ENCODE data around the gene KIF21B. TPM values are rescaled to one million over a fixed set of nuclear protein-coding genes. Genes with fewer than 3 reads are reported as not detected.

KIF21B gene
- total RNA-seq, 1 experiment from 2014 or later = 4.7 TPM

DNA sequence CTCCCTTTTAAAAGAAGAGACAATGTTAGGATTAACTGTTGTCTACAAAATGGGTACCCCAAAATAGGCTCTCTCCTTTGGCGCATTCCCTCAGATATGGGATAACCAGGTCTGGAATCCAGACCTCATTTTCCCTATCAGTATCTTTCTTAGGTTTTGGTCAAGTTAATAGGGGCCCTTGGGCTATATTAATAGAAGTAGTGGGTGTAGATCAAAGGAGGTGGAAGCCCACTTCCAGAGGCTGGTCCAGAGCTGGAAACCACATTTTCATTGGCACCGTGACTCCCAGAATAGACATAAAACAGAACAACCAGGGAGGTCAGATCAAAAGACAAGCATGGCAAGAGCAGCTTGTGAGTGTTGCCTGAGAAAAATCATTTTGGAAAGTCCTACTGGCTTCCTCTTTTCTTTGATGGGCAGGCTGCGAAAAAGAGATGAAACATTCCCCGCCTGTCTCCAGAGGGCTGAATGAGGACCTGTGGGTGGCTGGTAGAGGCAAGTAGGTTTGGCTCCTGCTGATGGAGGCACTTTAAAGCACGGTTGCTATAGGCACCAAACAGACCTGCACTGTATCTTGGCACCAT, 25.8 kb upstream of the KIF21B start:
- DNase-seq (ENCODE audit: low spot score) = no peak
- in situ Hi-C loops (cut with HindIII; ENCODE audit: low sequenced_read_pairs) = loop anchor here (10.0 kb wide), 1 partner anchor 65 kb away; no protein-coding TSS in a partner anchor

DNA sequence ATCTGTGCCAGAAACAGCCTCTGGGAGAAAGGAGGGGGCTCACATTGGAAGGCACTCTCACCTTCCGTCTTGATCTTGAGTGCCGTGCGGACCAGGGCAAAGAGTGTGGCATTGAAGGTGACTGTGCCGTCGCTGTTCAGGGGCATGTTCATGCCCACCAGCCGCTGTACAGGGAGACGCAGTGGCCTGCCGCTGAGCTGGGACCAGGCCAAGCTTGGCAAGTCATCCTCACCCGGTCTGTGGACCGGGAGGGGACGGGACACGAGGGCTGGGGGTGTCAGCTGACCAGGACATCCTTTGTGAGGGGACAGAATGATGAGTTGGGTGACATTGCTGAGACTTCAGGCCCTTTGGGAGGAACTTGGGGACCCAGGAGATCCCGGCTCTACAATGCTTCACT, 25.0 kb upstream of the KIF21B start:
- in situ Hi-C loops (cut with HindIII; ENCODE audit: low sequenced_read_pairs) = loop anchor here (10.0 kb wide), 1 partner anchor 64 kb away; no protein-coding TSS in a partner anchor
- DNase-seq (ENCODE audit: low spot score) = no peak

DNA sequence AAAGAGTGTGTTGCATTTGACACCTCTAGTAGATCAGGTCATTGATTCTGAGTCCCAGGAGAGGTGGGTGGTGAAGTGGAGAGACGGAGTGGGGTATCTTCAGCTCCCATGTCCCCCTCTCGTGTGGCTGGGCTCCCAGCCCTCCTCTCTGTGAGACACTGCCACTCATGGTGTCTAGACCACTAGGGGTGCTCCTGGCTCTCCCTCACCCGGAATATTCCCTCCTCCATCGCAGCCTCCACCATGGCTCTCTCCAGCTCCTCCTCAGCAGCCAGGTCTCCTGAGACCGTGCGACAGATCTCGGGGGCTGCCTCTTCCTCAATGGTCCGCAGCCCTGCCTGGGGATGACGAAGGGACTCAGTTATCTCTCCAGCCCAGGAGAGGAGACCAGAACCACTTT, 20.6 kb upstream of the KIF21B start:
- DNase-seq (ENCODE audit: low spot score) = no peak
- in situ Hi-C loops (cut with HindIII; ENCODE audit: low sequenced_read_pairs) = loop anchor here (10.0 kb wide), 1 partner anchor 59 kb away; no protein-coding TSS in a partner anchor

DNA sequence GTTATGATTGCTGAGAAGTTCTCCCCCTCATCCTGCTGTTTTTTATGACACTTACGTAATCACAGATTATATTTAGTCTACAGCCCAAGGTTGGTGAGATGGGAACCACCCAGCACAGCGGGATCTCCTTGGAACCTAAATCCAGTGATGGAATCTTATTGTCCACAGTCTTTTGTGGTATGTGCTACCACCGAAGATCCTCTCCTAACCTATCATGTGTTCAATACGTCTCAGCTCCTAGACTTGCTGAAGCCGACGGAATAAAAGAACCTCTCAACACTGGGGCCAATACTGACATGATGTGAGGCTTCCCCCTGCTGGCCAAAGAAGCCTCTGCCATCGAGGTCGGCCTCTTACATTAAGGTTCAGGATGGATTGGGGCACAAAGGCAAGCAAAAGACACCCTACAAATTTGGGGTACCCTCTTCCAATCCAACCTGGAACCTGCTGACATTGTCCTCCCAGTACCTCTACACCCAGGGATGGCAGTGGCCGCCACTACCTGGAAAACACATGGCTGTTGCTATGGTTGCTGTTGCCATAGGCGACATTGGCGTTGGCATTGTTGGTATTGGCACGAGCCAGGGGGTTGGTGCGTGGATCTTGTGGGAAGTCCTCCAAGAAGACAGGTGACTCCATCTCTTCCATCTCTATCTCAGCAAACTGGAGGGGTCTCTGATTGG, 19.4 kb upstream of the KIF21B start:
- in situ Hi-C loops (cut with HindIII; ENCODE audit: low sequenced_read_pairs) = loop anchor here (10.0 kb wide), 1 partner anchor 58 kb away; no protein-coding TSS in a partner anchor
- peak; percentile 59 for DNase-seq (ENCODE audit: low spot score)

DNA sequence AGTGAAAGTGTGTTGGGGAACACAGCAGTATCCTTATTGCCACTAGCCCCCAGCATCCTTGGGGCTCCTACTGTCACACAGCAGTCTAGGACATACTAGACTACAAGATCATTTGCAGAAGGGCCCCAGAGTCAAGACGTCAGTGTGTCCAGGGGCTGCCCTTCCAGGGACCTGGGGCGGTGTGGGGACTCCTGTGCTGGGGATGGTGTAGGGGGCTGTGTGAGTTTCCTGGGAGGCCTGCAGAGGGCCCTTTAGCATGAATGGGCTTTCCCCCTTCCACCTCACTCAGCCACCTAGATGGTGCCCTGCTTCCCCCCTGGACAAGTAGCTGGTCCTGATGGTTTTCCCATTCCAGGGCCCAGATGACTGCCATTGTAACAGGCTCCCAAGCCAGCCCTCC, 17.5 kb upstream of the KIF21B start:
- no peak for DNase-seq (ENCODE audit: low spot score)
- in situ Hi-C loops (cut with HindIII; ENCODE audit: low sequenced_read_pairs) = loop anchor here (10.0 kb wide), 1 partner anchor 56 kb away; no protein-coding TSS in a partner anchor

DNA sequence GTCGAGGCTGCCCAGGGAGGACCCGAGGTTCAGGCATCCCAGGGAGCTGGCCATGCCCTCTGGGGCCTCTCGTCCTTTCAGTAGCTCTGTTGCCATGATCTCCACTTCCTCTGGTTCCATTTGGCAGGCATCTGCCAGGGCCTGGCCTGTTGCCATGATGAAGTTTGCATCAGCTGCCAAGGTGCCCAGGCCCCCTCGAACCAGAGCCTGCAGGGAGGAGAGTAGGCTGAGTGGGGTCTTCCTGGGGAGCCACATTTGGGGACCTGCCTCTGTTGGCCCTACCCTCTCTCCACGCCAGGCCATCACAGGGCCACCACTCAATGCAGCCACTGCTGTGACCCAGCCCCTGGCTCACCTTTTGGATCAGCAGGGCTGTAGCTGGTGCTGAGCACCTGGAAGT, 16.4 kb upstream of the KIF21B start:
- no peak for DNase-seq (ENCODE audit: low spot score)
- in situ Hi-C loops (cut with HindIII; ENCODE audit: low sequenced_read_pairs) = loop anchor here (10.0 kb wide), 1 partner anchor 55 kb away; no protein-coding TSS in a partner anchor

DNA sequence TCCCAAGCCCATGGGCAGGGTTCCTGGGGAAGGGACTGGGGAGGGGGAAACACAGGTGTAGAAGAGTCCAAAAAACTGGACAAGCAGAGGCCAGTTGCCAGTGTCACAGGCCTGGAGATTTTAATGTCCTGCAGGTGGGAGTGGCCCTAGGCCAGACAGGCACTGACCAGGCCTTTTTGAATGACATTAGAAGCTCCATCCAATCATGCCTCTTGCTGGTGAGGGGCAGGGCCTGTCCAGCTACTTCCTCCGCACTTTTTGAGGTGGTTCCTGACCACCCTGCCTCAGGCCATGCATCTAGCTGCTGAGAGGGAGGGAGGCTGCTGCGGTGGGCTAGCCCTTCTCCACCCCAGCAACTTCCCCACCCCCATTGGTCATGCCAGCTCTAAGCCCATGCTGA, 15.9 kb upstream of the KIF21B start:
- in situ Hi-C loops (cut with HindIII; ENCODE audit: low sequenced_read_pairs) = no loop called here
- DNase-seq (ENCODE audit: low spot score) = no peak

DNA sequence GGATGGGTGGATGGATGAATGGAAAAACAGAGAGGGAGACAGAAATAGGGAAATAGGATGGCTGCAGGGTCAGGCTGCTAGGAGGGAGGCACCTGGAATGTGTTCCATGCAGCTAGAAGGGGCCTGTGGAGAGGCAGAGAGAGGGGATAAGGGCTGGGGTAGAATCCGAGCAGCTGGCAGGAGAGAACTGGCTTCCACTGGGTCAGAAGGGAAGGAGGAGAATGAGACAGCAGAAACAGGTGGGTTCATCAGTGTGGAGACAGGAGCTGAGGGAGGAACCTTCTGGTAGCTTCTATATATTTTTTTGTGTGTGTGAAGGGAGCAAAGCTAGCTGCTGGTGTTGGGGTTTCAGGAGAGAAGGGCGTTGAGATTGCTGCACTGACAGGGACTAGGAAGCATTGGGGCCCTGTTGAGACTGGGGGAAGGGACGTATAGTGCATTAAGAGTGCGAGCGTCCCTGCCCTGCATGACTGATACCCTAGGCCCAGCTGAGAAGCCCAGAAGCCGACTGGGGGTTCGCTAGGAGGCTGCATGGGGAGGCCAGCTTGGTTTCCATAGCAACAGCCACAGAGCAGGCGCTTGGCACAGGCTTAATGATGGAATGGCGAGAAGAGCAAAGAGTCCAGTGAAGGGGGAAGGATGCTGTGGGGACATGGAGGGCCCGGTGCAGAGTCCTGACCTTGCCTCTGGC, 14.8 kb upstream of the KIF21B start:
- DNase-seq (ENCODE audit: low spot score) = no peak
- in situ Hi-C loops (cut with HindIII; ENCODE audit: low sequenced_read_pairs) = no loop called here

DNA sequence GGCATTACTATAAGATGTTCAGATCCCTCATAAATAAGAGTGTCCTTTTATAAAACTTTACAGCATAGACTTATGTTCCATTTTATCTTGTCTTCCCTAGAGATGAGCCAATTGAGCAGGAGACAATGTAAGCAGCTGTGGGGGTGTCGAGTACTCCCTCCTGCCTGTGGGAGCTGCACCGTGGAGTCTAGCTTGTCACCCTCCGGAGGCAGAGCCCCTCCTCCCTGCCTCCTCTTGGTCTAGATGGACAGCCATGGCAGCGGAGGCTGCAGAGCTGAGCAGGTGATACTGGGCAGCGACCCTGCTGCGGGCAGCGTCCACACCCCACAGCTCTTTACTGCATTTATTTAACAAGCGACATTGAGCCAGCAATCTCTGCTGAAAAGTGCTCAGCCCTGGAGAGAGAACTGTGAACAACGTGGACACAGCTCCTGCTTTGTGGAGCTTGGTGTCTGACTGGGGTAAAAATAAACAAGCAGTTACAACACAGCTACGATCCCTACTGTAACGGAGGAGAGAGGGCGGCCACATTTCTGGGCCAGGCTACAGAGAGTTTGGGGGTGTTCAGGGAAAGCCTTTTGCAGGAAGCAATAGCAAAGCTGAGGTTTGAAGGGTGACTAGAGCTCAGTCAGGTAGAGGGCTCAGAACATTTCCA, 12.8 kb upstream of the KIF21B start:
- in situ Hi-C loops (cut with HindIII; ENCODE audit: low sequenced_read_pairs) = no loop called here
- no peak for DNase-seq (ENCODE audit: low spot score)

DNA sequence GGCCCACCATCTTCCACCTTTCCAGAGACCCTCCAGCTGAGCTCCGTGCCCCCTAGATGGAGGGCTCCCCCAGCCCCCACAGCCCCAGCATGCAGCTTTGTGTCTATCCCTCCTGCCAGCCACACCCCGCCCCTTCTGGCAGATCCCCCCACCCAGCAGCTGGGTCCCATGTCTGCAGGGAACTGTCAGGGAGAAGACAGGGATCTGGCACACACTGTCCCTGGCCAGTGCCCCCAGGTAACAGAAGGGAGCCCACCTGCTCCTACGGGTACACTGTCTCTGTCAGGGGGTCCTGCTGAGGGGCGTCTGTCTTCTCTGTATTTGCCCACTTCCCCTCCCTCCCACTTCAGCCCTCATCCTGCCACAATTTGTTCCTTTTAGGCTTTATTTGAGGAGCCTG, 11.2 kb upstream of the KIF21B start:
- DNase-seq (ENCODE audit: low spot score) = no peak
- in situ Hi-C loops (cut with HindIII; ENCODE audit: low sequenced_read_pairs) = no loop called here

DNA sequence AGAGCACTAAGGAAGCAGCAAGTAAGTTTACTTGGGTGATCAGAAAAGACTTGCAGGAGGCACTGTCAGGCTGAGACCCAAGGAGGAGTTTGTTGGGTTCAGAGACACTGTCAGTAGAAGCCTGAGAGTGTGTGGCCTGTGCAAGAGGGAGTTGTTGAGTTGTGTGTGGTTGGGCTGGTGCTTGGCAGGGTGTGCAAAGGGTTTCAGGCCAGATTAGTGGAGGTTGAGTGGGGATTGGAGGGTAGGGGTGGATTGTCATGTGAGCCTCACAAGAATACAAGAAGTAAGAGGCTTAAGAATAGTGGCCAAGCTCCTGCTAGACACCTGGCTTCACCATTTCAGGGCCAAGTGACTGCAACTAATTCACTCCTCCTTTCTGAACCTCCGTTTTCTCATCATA, 8.9 kb upstream of the KIF21B start:
- DNase-seq (ENCODE audit: low spot score) = no peak
- in situ Hi-C loops (cut with HindIII; ENCODE audit: low sequenced_read_pairs) = no loop called here

DNA sequence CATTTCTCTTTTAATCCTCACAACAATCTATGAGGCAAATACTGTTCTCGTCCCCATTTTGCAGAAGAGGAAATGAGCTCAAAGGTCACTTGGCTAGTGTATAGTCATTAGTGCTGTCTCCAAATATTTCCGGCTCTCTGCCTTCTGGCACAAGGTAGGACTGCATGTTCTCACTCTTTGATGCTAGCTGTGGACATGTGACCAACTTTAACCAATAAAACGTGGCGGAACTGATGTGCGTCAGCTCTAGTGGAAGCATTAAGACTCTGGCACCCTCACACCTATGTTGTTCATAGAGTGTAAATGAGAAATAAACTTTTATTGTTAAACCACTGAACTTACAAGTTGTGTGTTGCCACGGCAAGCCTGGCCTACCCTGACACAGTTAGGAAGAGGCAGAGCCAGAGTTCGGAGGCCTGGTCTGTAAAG, 5.0 kb upstream of the KIF21B start:
- in situ Hi-C loops (cut with HindIII; ENCODE audit: low sequenced_read_pairs) = no loop called here
- peak; percentile 14 for DNase-seq (ENCODE audit: low spot score)

DNA sequence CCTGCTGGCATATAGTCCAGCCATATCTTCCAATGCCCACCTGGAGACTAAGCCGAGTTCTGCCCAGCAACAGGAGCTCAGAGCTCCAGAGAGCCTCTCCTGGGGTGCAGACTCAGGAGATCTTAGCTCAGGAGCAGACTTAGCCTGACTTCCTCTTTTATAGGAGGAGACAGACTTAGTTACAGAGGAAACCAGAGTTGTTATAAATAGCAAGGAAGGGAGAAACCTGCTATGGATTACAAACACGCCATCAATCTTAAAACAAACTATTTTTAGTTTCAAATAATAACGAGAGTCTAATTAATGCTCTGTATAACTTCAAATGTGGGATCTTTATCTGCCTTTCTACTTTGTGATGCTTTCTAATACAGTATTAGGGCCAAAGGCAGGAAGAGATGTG, 3.3 kb upstream of the KIF21B start:
- in situ Hi-C loops (cut with HindIII; ENCODE audit: low sequenced_read_pairs) = no loop called here

DNA sequence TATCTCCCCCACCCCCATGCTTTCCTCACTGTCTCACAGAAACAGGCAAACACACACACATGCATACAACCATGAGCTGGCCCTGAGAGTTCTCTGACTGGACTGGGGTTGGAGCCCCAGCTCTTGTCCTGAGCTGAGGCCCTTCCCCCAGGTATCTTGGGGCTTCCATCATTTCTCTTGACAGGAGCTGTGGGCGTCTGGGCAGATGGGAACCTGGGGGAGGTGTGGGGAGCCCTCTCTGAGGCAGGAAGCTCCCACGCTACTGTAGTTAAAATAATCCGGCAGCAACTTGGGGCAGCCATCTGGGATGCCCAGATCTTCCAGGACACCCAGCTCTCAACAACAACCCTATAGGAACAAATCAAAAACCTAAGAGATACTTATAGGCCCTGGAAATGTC, 2.7 kb upstream of the KIF21B start:
- DNase-seq (ENCODE audit: low spot score) = no peak
- in situ Hi-C loops (cut with HindIII; ENCODE audit: low sequenced_read_pairs) = no loop called here

More for the DNA sequence above, 3.3 kb upstream of the KIF21B start:
- DNase-seq (ENCODE audit: low spot score) = no peak

DNA sequence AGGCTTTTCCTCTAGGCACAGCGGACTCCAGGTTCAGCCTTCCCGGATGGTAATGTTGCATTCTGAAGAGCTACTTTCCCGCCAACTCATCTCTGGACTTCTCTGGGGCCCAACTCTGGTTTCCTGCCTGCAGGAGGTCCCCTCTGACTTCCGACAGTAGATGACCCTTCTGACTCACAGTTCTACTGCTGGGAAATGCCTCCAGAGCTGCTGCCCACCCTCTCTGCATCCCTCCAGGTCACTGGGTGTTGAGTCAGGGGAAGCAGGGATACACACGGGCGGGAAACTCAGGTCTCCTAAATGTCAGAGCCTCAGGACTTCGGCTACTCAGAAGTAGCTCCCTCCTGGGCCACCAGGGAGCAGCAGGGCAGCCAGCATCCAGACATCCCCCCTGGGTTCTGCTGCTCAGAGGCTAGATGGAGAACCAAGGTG, 2.1 kb upstream of the KIF21B start:
- DNase-seq (ENCODE audit: low spot score) = no peak
- in situ Hi-C loops (cut with HindIII; ENCODE audit: low sequenced_read_pairs) = no loop called here

DNA sequence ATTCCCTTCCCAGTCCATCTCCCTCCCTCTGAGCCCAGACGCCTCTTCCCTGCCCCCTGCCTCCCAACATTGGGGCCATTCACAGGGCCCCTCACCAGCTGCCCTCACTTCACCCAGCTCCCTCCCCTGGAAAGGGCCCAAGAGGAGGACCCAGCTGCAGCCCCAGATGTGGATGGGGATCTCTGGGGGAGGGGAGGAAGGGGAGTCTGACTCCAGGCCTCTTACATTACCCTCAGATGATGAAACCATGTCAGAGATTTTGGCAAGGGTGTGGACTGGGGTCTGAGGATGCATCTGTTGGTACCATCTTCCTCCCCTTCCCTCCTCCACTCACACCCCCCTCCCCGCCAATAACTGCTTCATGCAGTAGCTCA, 1.1 kb upstream of the KIF21B start:
- no peak for DNase-seq (ENCODE audit: low spot score)
- in situ Hi-C loops (cut with HindIII; ENCODE audit: low sequenced_read_pairs) = loop anchor here (5.0 kb wide), 1 partner anchor 57 kb away; no protein-coding TSS in a partner anchor

DNA sequence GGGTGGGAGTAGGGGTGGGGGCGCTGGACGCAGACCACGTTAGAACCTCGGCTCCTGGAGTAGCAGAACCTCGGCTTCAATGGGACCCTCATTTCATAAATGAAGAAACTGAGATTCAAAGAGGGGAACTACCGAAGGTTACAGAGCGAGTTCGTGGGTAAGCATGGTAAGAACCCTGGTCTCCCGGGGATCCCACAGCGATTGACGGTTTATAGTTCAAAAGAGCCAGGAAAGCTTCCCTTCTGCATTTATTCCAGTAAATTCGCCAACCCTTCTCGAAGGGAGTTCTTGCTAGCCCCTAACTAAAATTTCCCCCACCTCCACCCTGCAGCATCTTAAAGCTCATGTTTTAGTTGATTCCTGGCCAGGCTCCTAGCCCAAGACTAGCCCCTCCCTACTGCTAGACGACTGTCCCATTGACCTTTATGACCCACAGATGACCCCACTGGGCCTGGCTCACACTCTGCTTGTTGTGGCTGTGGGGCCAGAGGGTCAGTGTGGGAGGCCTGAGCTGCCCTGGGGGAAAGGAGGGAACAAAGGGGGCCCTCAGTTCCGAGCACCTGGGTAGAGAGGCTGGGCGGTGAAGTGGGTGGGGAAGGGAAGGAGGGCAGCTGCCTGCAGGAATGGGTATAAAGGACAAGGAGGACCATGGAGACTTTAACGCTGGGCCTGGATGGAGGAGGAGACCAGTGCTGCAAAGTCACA, 558 bp upstream of the KIF21B start:
- DNase-seq (ENCODE audit: low spot score) = no peak
- in situ Hi-C loops (cut with HindIII; ENCODE audit: low sequenced_read_pairs) = loop anchor here (5.0 kb wide), 1 partner anchor 57 kb away; no protein-coding TSS in a partner anchor

DNA sequence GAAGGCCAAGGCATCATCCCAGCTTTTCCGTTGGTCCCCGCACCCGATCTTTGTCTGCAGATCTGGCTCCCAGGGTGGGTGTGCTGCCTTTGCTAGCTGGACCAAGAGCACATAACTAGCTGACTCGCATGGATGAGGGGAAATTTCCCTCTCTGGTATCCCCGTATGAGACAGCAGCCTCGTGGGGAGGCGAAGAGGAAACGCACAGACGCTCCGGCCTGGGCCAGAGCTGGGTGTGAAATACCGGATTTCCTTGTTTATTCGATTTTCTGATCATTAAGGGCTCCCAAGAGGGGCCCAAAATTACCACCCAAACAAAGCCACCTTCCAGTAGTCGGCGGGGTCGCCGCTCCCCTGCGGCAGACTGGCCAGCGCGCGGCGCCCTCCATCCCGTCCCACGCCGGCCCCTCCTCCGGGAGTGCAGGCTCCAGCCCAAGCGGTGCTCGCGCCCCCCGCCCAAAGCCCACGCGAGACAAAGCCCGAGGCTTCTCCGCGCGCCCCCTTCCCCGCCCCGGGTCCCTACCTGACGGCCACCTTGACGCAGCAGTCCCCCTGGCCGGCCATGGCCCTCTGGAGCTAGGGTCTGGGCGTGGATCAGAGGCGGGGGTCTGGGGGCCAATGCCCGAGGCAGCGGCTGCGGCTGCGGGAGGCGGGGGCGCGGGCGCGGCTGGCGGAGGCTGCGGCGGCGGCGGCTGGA, 546 bp downstream of the KIF21B start:
- DNase-seq (ENCODE audit: low spot score) = no peak
- in situ Hi-C loops (cut with HindIII; ENCODE audit: low sequenced_read_pairs) = loop anchor here (5.0 kb wide), 1 partner anchor 56 kb away; no protein-coding TSS in a partner anchor
